Hepatic stellate cell (primary cell): Measurements from ENCODE around the gene PILRB.
A peak's percentile ranks its signal among the peaks of the same experiment; 100 is the strongest.
"Not testable (repeated sequence)": the region's sequence is repeated elsewhere in the genome, so short reads cannot be mapped to it uniquely, and the experiment has no call there.

Experiments used
- DNase-seq: peaks from one replicate; pipeline ENCODE4 v3.0.0; 2011; ENCODE audit warnings: low spot score

PILRB gene

DNA sequence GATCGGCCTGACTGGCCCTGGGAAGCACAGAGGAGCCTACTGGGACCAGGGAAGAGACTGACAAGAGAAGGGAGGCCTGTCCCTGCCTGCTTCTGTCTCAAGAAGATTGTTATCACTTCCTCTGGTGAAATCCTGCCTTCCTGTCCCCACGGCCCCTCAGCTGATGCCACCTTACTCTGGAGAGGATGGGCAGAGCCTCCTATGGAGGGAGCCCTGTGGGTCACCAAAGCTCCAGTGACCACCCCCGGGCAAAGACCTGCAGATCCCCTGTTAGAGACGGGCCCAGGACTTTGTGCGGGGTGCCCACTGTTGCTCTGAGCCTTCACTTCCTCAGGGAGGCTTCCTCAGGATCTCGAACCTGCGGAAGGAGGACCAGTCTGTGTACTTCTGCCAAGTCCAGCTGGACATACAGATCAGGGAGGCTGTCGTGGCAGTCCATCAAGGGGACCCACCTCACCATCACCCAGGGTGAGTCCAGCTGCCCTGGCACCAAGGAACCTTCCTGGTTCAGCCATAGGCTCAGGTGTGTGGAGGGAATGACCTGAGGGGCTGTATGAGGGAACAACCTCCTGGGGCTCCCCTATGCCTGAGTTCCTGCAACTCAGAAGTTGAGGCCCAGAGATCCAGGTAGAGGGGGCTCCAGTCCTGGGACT is 1.4 kb upstream of the PILRB start:
- no peak for DNase-seq

GRCh38 chr7:100357131-100357561 is 771 bp upstream of the PILRB start:
- DNase-seq, result no peak

DNA sequence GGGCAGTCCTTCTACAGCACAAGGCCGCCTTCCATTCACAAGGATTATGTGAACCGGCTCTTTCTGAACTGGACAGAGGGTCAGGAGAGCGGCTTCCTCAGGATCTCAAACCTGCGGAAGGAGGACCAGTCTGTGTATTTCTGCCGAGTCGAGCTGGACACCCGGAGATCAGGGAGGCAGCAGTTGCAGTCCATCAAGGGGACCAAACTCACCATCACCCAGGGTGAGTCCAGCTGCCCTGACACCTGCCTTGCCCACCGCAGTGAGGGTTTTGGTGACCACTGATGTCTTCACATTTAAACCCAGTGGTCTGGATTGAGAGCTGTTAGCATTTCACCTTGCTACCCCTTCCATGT is 918 bp downstream of the PILRB start:
- DNase-seq, result no peak

- no peak for DNase-seq
Observed at GRCh38 chr7:100360135-100360854, 2.4 kb downstream of the PILRB start.

DNA sequence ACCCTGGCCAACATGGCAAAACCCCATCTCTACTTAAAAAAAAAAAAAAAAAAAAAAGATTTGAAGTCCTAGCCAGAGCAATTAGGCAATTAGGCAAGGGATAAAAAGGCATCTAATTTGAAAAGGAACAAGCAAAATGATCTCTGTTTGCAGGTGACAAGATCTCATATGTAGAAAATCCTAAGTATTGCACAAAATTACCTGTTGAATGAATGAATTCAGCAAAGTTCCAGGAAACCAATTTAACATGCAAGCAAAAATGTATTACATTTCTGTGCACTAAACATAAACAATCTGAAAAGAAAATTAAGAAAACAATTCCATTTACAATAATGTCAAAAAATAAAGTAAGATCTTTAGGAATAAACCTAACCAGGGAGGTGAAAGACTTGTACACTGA is 5.2 kb downstream of the PILRB start:
- no peak for DNase-seq

DNA sequence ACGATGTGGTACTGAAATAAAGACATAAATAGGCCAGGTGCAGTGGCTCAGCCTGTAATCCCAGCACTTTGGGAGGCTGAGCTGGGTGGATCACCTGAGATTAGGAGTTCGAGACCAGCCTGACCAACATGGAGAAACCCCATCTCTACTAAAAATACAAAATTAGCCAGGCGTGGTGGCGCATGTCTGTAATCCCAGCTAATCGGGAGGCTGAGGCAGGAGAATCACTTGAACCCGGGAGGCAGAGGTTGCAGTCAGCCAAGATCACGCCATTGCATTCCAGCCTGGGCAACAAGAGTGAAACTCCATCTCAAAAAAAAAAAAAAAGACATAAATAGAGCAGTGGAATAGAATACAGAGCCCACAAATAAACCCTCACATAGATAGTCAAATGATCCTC is 5.9 kb downstream of the PILRB start:
- not testable (repeated sequence) for DNase-seq

DNA sequence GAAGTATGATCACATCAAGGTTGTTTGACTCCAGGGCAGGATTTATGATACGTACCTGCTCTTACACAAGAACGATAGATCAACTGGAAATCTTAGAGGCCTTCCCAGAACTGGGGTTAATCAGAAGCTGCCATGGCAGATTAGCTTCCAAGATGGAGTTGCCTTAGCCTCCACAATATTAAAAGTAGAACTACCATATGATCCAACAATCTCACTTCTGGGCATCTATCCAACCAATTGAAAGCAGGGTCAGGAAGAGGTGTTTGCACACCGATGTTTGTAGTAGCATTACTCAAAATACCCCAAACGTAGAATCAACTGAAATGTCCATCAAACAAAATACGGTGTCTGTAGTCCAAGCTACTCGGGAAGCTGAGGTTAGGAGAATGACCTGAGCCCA is 6.6 kb downstream of the PILRB start:
- DNase-seq, result no peak

DNA sequence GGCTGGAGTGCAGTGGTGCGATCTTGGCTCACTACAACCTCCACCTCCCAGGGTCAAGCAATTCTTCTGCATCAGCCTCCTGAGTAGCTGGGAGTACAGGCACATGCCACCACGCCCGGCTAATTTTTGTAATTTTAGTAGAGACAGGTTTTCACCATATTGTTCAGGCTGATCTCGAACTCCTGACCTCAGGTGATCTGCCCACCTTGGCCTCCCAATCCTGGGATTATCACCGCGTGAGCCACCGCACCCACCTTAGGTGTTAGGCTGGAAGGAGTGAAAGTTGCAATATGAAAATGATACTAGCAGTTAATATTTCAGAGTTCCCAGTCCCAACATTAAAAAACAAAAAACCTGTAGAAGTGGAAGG is 8.1 kb downstream of the PILRB start:
- not testable (repeated sequence) for DNase-seq

GRCh38 chr7:100366411-100367250 is 8.7 kb downstream of the PILRB start:
- no peak for DNase-seq

DNA sequence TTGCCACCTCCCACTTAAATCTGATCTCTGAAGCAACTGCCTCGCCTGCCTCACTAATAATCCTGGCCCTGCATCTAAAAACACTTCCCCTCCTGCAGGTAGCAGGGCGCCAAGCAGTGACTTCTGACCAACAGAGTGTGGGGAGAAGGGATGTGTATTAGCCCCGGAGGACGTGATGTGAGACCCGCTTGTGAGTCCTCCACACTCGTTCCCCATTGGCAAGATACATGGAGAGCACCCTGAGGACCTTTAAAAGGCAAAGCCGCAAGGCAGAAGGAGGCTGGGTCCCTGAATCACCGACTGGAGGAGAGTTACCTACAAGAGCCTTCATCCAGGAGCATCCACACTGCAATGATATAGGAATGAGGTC is 9.3 kb downstream of the PILRB start:
- no peak for DNase-seq

GRCh38 chr7:100367676-100368613 is 10.0 kb downstream of the PILRB start:
- no peak for DNase-seq

- no peak for DNase-seq
Observed at GRCh38 chr7:100369105-100369504, 11.2 kb downstream of the PILRB start.

GRCh38 chr7:100370303-100370702 is 12.4 kb downstream of the PILRB start:
- DNase-seq, result no peak

- no peak for DNase-seq
Observed at GRCh38 chr7:100370746-100371145, 12.8 kb downstream of the PILRB start.

DNA sequence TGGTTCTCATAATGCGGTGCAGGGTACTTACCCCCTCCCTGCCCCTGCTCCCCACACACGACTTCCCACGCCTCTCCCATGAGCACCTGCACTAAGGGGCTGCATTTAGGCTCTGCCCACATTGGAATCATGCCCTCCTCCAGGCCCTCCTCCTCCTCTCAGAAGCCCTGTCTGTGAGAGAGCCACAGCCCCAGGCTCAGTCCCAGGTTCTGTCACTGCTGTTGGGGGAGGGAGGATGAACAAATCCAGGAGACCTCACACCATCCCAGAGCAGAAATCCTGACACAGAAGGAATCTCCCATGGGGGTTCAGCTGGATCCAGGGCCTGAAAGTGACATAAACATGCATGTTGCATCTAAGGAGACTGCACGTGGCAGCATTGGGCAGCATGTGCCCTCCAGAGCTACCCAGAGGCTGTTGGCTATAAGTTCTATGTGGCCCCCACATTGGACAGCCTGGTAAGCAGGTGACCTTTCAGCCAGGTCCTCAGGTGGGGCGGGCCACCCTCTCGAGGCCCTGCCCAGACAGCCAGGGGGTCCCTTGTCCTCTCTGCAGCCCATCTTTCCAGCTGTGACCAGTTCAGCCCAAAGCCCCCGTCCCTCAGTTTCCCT is 13.7 kb downstream of the PILRB start:
- no peak for DNase-seq

GRCh38 chr7:100372256-100372655 is 14.3 kb downstream of the PILRB start:
- DNase-seq, result peak; percentile 34

GRCh38 chr7:100372694-100373093 is 14.8 kb downstream of the PILRB start:
- DNase-seq, result no peak

- no peak for DNase-seq
Observed at GRCh38 chr7:100373261-100373831, 15.4 kb downstream of the PILRB start, which contains the start of gene PILRA. Gene PILRA, plus strand, starts transcription at chr7:100373487. Its CDS starts 170 bp downstream, at chr7:100373657.

DNA sequence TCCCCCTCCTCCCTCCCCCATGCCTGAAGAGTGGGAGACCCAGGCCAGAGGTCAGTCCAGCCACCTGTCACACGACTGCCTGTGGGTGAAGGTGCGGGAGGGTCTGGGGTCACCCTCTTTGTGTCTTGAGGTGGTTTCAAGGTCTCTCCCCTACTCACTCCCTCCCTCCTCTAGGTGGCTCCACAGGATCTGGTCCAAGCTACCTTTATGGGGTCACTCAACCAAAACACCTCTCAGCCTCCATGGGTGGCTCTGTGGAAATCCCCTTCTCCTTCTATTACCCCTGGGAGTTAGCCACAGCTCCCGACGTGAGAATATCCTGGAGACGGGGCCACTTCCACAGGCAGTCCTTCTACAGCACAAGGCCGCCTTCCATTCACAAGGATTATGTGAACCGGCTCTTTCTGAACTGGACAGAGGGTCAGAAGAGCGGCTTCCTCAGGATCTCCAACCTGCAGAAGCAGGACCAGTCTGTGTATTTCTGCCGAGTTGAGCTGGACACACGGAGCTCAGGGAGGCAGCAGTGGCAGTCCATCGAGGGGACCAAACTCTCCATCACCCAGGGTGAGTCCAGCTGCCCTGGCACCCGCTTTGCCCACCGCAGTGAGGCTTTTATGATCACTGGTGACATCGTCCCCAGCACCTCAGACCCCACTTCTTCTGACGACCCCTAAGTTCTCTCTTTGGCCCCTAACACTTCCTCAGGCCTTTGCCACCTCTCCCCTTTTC is 16.1 kb downstream of the PILRB start:
- DNase-seq, result not testable (repeated sequence)

- DNase-seq, result no peak
Observed at GRCh38 chr7:100374601-100375000, 16.7 kb downstream of the PILRB start.
